GM15510 (cell line): ENCODE data around the gene SMIM45.

ENCODE experiments used
- POLR2A ChIP-seq: IDR thresholded peaks from 3 replicates; pipeline ENCODE4 v1.6.1; 2011; ENCODE audit warnings: borderline replicate concordance; ENCODE audit not compliant: insufficient read length; ENCODE audit errors: extremely low read depth

SMIM45 gene

GRCh38 chr22:41969110-41969646 lies 17.2 kb downstream of the SMIM45 start, which contains the start of gene SEPTIN3:
Gene SEPTIN3 (plus strand): TSS chr22:41969443. CDS start chr22:41971493, 2,050 bp downstream.
- no peak for TF ChIP-seq POLR2A

- TF ChIP-seq POLR2A, result no peak
Observed at GRCh38 chr22:41970601-41971000, 18.7 kb downstream of the SMIM45 start.

- TF ChIP-seq POLR2A, result no peak
Observed at GRCh38 chr22:41971431-41971830, 19.5 kb downstream of the SMIM45 start.

GRCh38 chr22:41974691-41975290 lies 22.8 kb downstream of the SMIM45 start:
- TF ChIP-seq POLR2A, result no peak

- TF ChIP-seq POLR2A, result no peak
Observed at GRCh38 chr22:41975299-41976069, 23.5 kb downstream of the SMIM45 start.

GRCh38 chr22:41976070-41976901 lies 24.3 kb downstream of the SMIM45 start:
- no peak for TF ChIP-seq POLR2A

- no peak for TF ChIP-seq POLR2A
Observed at GRCh38 chr22:41976961-41977566, 25.1 kb downstream of the SMIM45 start.

GRCh38 chr22:41978732-41979131 lies 26.8 kb downstream of the SMIM45 start:
- TF ChIP-seq POLR2A, result no peak

GRCh38 chr22:41979423-41980250 lies 27.7 kb downstream of the SMIM45 start:
- no peak for TF ChIP-seq POLR2A

- TF ChIP-seq POLR2A, result no peak
Observed at GRCh38 chr22:41982865-41983264, 30.9 kb downstream of the SMIM45 start.

- no peak for TF ChIP-seq POLR2A
Observed at GRCh38 chr22:41983513-41984405, 31.8 kb downstream of the SMIM45 start.

- no peak for TF ChIP-seq POLR2A
Observed at GRCh38 chr22:41987276-41987675, 35.3 kb downstream of the SMIM45 start.

- no peak for TF ChIP-seq POLR2A
Observed at GRCh38 chr22:41989246-41989645, 37.3 kb downstream of the SMIM45 start.
